K562 (cell line): ENCODE measurements around the gene TMEM225B. TPM values are rescaled to one million over a fixed set of nuclear protein-coding genes. Genes with fewer than 3 reads are reported as not detected.

ENCODE experiments used
- ARNT ChIP-seq, 2 experiments: fragments of 450-650 bp; IDR thresholded peaks; 2 replicates each; pipeline ENCODE4 v1.6.1; 2016; ENCODE audit warnings: mild to moderate bottlenecking in 1 of 2
- CREB1 ChIP-seq, 2 experiments: sonication (generic) in 1 of 2; formaldehyde crosslinking in 1 of 2; IDR thresholded peaks; 2 replicates each; pipeline versions ENCODE4 v1.6.1 to v1.8.0; 2012 to 2022; ENCODE audit warnings: inconsistent platforms in 1 of 2, mild to moderate bottlenecking in 1 of 2, missing genetic modification reagents in 1 of 2, moderate library complexity in 1 of 2
- CREM ChIP-seq: IDR thresholded peaks from 2 replicates; pipeline ENCODE4 v1.6.1; 2014; ENCODE audit warnings: antibody characterized with exemption, low read depth
- CSDE1 ChIP-seq, 2 experiments: fragments of 450-650 bp; IDR thresholded peaks; 2 replicates each; pipeline ENCODE4 v1.6.1; 2016; ENCODE audit warnings: mild to moderate bottlenecking in 1 of 2
- E2F4 ChIP-seq: sonication (generic); formaldehyde crosslinking; IDR thresholded peaks from 2 replicates; pipeline ENCODE4 v1.8.0; 2022; ENCODE audit warnings: mild to moderate bottlenecking, low read depth, missing genetic modification reagents
- FOXP1 ChIP-seq: sonication (generic); formaldehyde crosslinking; IDR thresholded peaks from 2 replicates; pipeline ENCODE4 v1.8.0; 2022; ENCODE audit warnings: mild to moderate bottlenecking, missing genetic modification reagents
- GABPA ChIP-seq: fragments of 200-800 bp; sonication (Bioruptor generic); conservative IDR thresholded peaks from 2 replicates; pipeline ENCODE4 v1.6.1; 2016; ENCODE audit warnings: low read depth, missing genetic modification characterization, missing compliant biosample characterization
- GATAD2B ChIP-seq: fragments of 450-650 bp; IDR thresholded peaks from 2 replicates; pipeline ENCODE4 v1.6.1; 2017; ENCODE audit warnings: mild to moderate bottlenecking, borderline replicate concordance
- KDM4B ChIP-seq, 2 experiments: fragments of 450-650 bp in 1 of 2; sonication (generic) in 1 of 2; IDR thresholded peaks; 2 replicates each; pipeline ENCODE4 v1.6.1; 2016 to 2017; ENCODE audit warnings: borderline replicate concordance in 2 of 2, antibody characterized with exemption in 1 of 2, low read depth in 1 of 2, mild to moderate bottlenecking in 1 of 2
- KDM5B ChIP-seq: fragments of 200-600 bp; sonication (generic); IDR thresholded peaks from 2 replicates; pipeline ENCODE4 v1.6.1; 2012; ENCODE audit warnings: low read depth, mild to moderate bottlenecking, moderate library complexity, low read length, control low read depth, inconsistent platforms; ENCODE audit not compliant: insufficient replicate concordance
- MEF2D ChIP-seq: conservative IDR thresholded peaks from 2 replicates; pipeline ENCODE4 v1.6.1; 2016; ENCODE audit warnings: low read depth, missing genetic modification characterization, missing compliant biosample characterization
- SMAD3 ChIP-seq: fragments of 450-650 bp; formaldehyde crosslinking; conservative IDR thresholded peaks from 2 replicates; pipeline ENCODE4 v1.4.0; 2020; ENCODE audit warnings: mild to moderate bottlenecking
- SP1 ChIP-seq: sonication (generic); formaldehyde crosslinking; IDR thresholded peaks from 2 replicates; pipeline ENCODE4 v1.8.1; 2022; ENCODE audit warnings: mild to moderate bottlenecking, missing genetic modification reagents
- STAT5A ChIP-seq: IDR thresholded peaks from 2 replicates; pipeline ENCODE4 v1.6.1; 2012; ENCODE audit warnings: low read length, inconsistent platforms, borderline replicate concordance
- TOE1 ChIP-seq, 2 experiments: fragments of 450-650 bp in 1 of 2; sonication (generic) in 1 of 2; formaldehyde crosslinking in 1 of 2; IDR thresholded peaks; 2 replicates each; pipeline versions ENCODE4 v1.7.1 to v1.8.0; 2016 to 2022; ENCODE audit warnings: borderline replicate concordance in 2 of 2, mild to moderate bottlenecking in 2 of 2, antibody characterized with exemption in 1 of 2, inconsistent platforms in 1 of 2, low read depth in 1 of 2, missing genetic modification reagents in 1 of 2, moderate library complexity in 1 of 2
- U2AF2 ChIP-seq: fragments of 200-400 bp; formaldehyde crosslinking; optimal IDR thresholded peaks from 2 replicates; pipeline ENCODE3; 2017; ENCODE audit warnings: low read depth, mild to moderate bottlenecking, low read length
- YBX1 ChIP-seq: fragments of 450-650 bp; IDR thresholded peaks from 2 replicates; pipeline ENCODE4 v1.7.1; 2016; ENCODE audit warnings: mild to moderate bottlenecking
- ZFP1 ChIP-seq: fragments of 450-650 bp; formaldehyde crosslinking; IDR thresholded peaks from 2 replicates; pipeline ENCODE4 v1.4.0; 2020; ENCODE audit warnings: mild to moderate bottlenecking, mixed read lengths
- ZKSCAN3 ChIP-seq: fragments of 250-450 bp; sonication (Bioruptor Pico); IDR thresholded peaks from 2 replicates; pipeline ENCODE4 v1.4.0; 2020
- ZNF174 ChIP-seq: fragments of 250-450 bp; sonication (Bioruptor Pico); IDR thresholded peaks from 2 replicates; pipeline ENCODE4 v1.4.0; 2020; ENCODE audit warnings: mild to moderate bottlenecking
- ZNF707 ChIP-seq: fragments of 250-450 bp; sonication (Bioruptor Pico); conservative IDR thresholded peaks from 2 replicates; pipeline ENCODE4 v1.8.0; 2022; ENCODE audit warnings: inconsistent platforms, mild to moderate bottlenecking, moderate library complexity
- polyA plus RNA-seq, 8 experiments: library from polyadenylated mRNA; depleted of rRNA in 4 of 8; stranded (reverse) in 5 of 8; unstranded in 3 of 8; fragments of >200 nt; fragmentation: Nextera tagmentation in 2 of 8; fragmentation: Illumina TruSeq in 1 of 8; extraction: Ambion mirVana in 2 of 8; extraction: Trizol in 1 of 8; gene quantifications; 2 replicates each; pipeline versions ENCODE4 v1.2.1 to v1.2.3, GENCODE V29; 2011 to 2014; ENCODE audit warnings: inconsistent platforms in 1 of 8, missing spikeins in 1 of 8
- total RNA-seq, 7 experiments: library from RNA; depleted of rRNA in 6 of 7; stranded (reverse); fragments of >200 nt in 6 of 7; fragmentation: Illumina TruSeq in 2 of 7; extraction: Trizol in 2 of 7; gene quantifications; 2 replicates each; pipeline versions ENCODE4 v1.2.1 to v1.2.3, GENCODE V29; 2011 to 2021; ENCODE audit warnings: low replicate concordance in 1 of 7
- TF ChIP-seq, protein P1 (sequence below): fragments of 250-450 bp; sonication (Bioruptor Pico); IDR thresholded peaks from 2 replicates; pipeline ENCODE4 v1.4.0; 2020; ENCODE audit warnings: mild to moderate bottlenecking
- TF ChIP-seq, protein P2 (sequence below): fragments of 450-650 bp; formaldehyde crosslinking; IDR thresholded peaks from 2 replicates; pipeline ENCODE4 v1.4.0; 2020; ENCODE audit warnings: mild to moderate bottlenecking, mixed read lengths

Gene TMEM225B
- total and polyA plus RNA-seq, 9 of the 15 experiments (the other 6 are each of a cell fraction or from before 2014, with no cell fraction given): 0.08 to 0.73 (median 0.56) TPM

DNA sequence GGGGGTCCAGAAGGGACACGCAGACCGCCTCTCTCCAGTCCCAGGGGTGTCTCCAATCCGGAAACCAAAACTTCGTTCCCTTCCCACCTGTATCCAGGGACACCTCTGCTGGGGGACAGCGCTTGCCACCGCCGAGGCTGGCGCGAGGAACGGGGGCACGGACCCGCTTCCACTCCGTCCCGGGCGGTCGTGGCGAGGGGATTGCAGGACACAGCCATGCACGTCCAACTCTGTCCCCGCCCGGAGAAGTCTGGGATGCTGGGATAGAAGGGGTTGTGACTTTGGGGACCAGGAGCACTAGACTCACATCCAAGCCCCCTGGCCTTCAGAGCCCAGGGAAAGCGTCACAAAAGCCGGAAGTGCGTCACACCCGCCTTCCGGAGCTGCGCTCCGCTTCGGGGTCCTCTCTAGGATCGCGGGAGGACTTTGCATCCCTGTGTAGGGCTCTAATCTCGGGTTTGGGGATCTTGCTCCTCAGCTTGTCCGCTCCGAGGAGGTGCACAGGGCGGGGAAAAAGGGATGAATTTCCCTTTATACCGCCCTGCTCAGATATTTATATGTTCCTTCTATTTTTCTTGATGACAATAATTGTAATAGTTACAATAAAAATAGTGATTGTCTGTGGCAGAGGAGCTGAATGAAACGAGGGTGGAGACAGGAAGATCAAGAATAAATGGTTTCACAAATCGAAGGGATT, 46.2 kb upstream of the TMEM225B start, which contains the start of gene FAM200A (continued):
- TF ChIP-seq, protein P1, sequence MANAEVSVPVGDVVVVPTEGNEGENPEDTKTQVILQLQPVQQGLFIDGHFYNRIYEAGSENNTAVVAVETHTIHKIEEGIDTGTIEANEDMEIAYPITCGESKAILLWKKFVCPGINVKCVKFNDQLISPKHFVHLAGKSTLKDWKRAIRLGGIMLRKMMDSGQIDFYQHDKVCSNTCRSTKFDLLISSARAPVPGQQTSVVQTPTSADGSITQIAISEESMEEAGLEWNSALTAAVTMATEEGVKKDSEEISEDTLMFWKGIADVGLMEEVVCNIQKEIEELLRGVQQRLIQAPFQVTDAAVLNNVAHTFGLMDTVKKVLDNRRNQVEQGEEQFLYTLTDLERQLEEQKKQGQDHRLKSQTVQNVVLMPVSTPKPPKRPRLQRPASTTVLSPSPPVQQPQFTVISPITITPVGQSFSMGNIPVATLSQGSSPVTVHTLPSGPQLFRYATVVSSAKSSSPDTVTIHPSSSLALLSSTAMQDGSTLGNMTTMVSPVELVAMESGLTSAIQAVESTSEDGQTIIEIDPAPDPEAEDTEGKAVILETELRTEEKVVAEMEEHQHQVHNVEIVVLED (CRISPR knock-in tag): peak; percentile 56; the same call in 1 of the 2 replicates
- TF ChIP-seq, protein P2, sequence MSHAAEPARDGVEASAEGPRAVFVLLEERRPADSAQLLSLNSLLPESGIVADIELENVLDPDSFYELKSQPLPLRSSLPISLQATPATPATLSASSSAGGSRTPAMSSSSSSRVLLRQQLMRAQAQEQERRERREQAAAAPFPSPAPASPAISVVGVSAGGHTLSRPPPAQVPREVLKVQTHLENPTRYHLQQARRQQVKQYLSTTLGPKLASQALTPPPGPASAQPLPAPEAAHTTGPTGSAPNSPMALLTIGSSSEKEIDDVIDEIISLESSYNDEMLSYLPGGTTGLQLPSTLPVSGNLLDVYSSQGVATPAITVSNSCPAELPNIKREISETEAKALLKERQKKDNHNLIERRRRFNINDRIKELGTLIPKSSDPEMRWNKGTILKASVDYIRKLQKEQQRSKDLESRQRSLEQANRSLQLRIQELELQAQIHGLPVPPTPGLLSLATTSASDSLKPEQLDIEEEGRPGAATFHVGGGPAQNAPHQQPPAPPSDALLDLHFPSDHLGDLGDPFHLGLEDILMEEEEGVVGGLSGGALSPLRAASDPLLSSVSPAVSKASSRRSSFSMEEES: no peak
- TF ChIP-seq STAT5A (peak; percentile 48), GABPA (tag) (peak; percentile 99), GATAD2B (peak; percentile 45), SP1 (peak; percentile 57; the same call in 1 of the 2 replicates), ZKSCAN3 (CRISPR knock-in tag) (no peak), SMAD3 (CRISPR knock-in tag) (no peak), ARNT (IDR thresholded peaks at IDR 0.05) (peak in 1 of 2 experiments; percentile 85; a peak in 1 of 4 replicates), ZFP1 (CRISPR knock-in tag) (no peak), ZNF174 (CRISPR knock-in tag) (no peak), YBX1 (no peak), CREM (peak; percentile 99), CREB1 (IDR thresholded peaks at IDR 0.05) (peak; percentile 99), CREB1 (CRISPR knock-in tag; IDR thresholded peaks at IDR 0.05) (peak; percentile 97), FOXP1 (CRISPR knock-in tag) (no peak), CSDE1 (IDR thresholded peaks at IDR 0.05) (peak in 1 of 2 experiments; percentile 77; a peak in 2 of 4 replicates), E2F4 (CRISPR knock-in tag) (peak; percentile 61), ZNF707 (CRISPR knock-in tag) (no peak), KDM5B (peak; percentile 93), TOE1 (IDR thresholded peaks at IDR 0.05; ENCODE audit: borderline replicate concordance) (0 out of 2 replicates have a peak, but pooled peaks have one; percentile 39), TOE1 (CRISPR knock-in tag; IDR thresholded peaks at IDR 0.05; ENCODE audit: borderline replicate concordance, low read depth) (no peak), U2AF2 (no peak), KDM4B (IDR thresholded peaks at IDR 0.05; ENCODE audit: borderline replicate concordance in 2 of 2, low read depth in 1 of 2) (peak in 1 of 2 experiments; percentile 95; a peak in 2 of 4 replicates), MEF2D (tag) (no peak)
